Amniotic epithelial cell (primary cell): ENCODE measurements around the gene EPB41L4B.

Experiments used
- DNase-seq: peaks from one replicate; pipeline ENCODE4 v3.0.0-alpha.2; 2010; ENCODE audit warnings: low read depth

Gene EPB41L4B

GRCh38 chr9:109199676-109200075, 121.2 kb downstream of the EPB41L4B start:
- no peak for DNase-seq

DNA sequence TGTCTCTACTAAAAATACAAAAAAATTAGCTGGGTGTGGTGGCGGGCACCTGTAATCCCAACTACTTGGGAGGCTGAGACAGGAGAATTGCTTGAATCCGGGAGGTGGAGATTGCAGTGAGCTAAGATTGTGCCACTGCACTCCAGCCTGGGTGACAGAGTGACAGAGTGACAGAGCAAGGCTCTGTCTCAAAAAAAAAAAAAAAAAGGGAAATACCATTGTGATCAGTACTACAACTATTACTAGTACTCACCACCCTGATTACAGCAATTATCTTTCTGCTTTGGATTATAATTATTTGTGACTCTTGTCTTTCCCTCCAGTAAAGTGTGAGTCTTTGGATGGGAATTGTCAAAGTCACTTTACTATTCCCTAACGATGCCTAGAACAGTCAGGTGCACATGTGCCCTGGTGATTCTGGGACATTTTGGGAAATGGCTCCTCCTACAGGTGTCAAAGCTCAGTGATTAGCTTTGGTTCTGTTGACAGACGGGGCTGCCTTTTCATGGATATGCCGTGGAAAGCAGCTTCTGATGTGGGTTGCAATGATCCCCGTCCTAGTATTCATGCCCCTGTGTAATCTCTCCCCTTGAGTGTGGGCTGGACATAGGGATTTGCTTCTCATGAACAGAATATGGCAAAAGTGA, 122.0 kb downstream of the EPB41L4B start:
- no peak for DNase-seq

DNA sequence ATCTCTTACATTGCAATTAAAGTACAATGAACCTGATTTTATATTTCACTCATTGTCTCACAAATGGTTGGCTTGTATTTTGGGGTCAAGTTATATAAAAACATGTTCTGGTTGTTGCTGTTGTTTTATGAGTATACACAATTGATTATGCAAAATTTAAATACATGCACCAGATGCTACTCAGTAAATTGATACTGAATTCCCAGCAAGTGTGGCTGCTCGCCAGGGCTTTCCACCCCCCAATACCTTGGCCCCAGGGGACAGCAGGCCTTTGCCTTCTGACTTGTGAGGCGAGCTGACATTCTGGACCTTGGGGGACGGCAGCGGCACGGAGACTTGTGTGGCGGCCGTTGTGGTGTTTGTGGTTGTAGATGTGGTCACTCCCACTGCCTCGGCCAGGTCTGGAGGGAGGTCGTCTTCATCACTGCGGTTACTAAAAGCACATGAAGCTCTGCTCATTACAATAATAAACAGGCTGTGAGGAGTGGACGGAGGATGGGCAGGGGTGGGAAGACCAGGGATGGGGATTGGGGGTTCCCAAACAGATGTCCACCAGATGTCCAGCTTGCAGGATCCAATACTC, 126.8 kb downstream of the EPB41L4B start:
- no peak for DNase-seq

GRCh38 chr9:109192732-109193361, 128.0 kb downstream of the EPB41L4B start:
- DNase-seq, result peak; percentile 32

DNA sequence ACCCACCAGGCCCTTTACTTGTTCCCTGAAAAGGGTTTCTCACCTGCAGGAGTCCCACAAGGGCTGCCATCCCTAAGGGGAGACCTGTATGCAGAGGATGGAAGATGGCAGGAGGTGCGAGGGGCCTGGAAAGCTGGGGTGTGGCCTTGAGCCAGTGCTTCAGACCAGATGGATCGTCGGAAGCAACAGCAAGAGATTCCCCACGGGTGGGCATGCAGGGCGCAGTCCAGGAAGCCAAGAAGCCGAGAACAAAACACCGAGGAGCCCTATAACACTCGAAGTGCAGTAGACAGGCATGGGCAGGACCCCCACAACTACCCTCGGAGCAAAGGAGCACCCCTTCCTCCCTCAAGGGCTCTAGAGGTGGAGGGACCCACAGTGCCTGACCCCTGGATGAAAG, 129.1 kb downstream of the EPB41L4B start:
- no peak for DNase-seq

DNA sequence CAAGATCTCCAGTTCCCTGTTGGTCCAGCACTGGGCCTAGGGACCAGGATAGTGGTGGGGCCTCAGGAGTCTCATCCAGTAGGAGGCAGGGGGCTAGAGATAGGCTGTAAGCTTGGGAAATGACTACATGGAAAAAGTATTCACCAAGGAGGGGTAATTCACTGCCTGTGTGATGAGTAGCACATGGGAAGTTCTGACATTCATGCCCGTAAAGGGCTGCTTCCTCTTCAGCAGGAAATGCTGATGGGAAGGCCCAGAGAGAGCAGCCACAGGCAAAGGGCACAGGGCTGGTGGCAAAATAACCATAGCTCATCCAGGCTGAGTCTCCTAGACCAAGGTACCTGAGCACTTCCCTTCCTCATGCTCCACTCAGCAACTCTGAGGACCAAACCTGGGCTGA, 130.7 kb downstream of the EPB41L4B start:
- peak; percentile 14 for DNase-seq

- no peak for DNase-seq
Measured at GRCh38 chr9:109186857-109187520, 133.9 kb downstream of the EPB41L4B start.

- peak; percentile 29 for DNase-seq
Measured at GRCh38 chr9:109182940-109183798, 137.7 kb downstream of the EPB41L4B start.

DNA sequence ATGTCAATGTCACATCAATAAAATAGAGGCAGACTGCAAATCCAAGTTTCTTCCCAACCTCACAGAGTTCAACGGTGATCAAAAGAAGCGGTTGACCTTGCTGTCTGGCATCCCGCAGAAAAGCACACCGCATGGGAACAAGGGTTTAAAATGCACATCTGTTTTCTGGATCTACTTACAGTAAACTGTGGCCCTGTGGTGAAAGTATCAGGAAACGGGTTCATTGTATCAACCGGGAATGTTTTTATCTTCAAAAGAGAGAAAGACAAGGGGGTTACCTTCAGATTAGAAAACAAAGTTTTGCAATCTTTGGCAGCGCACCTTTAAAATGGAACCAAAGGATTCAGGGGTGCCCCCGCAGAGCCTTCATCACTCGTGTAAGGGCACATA, 138.3 kb downstream of the EPB41L4B start:
- DNase-seq, result no peak

DNA sequence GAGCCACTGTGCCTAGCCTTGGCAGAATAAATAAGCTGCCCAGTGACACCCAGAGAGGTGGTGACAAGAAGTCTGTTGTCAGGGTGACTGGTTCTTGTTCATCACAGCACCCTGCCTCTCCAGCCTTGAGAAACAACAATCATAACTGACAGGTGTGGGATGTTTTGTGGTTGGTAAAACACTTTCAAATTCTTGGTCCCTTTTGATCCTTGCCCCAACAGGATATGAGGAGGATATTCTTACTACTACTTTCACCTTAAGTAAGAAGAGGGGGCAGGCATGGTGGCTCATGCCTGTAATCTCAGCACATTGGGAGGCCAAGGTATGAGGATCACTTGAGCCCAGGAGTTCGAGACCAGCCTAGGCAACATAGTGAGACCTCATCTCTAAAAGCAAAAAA, 139.6 kb downstream of the EPB41L4B start:
- DNase-seq, result no peak

DNA sequence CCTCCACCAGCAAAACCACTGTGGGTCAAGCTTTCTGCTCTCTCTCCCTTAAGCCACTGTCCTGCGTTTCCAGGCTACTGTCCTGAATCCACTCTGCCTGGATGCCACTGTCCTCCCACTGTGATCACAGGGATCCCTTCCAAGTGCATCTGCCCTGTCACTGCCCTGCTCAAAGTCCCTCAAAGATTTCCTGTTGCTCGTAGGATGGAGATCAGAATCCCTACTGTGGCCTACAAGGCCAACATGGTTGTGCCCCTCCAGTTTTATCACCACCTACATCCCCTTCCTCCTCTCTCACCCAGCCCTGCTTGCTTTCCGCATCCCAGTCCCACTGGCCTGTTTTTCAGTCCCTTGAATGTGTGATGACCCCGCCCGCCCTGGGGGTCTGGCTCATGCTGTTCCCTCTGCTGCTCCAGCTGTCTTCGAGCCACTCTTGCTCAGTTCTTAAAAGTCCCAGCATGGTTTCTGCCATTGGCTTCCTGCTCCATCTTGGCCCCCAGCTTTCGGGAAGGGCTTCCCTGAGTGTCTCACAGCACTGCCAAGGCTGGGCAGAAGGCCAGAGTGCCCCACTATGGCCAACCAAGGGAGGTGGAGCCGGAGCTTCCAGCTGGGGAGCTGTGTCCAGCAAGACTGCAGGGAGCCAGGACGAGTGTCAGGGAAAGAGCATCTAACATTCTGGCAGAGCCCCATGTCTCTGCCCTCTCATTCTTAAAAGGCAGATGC, 140.9 kb downstream of the EPB41L4B start:
- no peak for DNase-seq

- DNase-seq, result no peak
Measured at GRCh38 chr9:109176963-109177362, 143.9 kb downstream of the EPB41L4B start.

GRCh38 chr9:109176386-109176785, 144.5 kb downstream of the EPB41L4B start:
- DNase-seq, result no peak

- DNase-seq, result no peak
Measured at GRCh38 chr9:109172935-109173334, 147.9 kb downstream of the EPB41L4B start.

GRCh38 chr9:109171926-109172325, 148.9 kb downstream of the EPB41L4B start:
- DNase-seq, result peak; percentile 33

GRCh38 chr9:109168170-109168569, 152.7 kb downstream of the EPB41L4B start:
- DNase-seq, result no peak

- DNase-seq, result no peak
Measured at GRCh38 chr9:109167716-109168115, 153.1 kb downstream of the EPB41L4B start.

DNA sequence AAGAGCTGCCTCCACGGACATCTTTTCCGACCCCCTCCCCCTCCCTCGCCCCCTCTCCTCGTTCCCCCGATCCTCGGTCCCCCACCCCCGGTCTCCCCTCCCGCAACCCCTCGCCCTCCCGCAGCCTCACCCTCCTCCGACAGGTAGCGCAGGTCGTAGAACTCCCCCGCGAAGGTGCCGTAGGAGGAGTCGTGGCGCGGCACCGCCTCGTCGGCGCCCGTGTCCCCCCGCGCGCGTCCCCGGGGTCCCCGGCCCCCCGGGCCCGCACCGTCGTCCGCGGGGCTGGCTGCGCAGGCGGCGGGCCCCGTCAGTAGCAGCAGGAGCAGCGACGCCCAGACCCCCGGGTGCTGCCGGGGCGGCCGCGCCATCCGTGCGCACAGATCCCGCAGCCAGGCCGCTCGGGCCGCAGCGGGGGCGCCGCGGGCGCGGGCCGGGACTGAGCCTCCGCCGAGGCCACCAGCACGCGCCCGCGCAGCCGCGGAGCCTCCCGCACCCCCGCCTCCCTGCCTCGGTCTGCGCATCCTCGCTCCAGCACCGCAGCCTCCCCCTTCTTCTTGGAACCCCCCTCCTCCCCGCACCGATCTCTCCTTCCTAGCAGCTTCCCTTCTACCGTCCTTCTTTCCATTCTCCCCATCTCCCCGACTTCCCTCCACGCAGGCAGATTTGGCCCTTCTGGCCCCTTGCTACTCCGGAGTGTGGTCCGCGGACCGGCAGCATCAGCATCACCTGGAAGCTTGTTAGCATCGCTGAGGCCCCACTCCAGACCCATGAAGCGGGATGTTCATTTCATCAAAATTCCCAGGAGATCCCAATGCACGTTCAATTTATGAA, 153.9 kb downstream of the EPB41L4B start, which contains the start of gene FRRS1L:
Gene FRRS1L (minus strand): TSS at position 479 of the 831 bp plus-strand sequence. CDS start 111 bp downstream, at position 368.
- no peak for DNase-seq

- no peak for DNase-seq
Measured at GRCh38 chr9:109166171-109166770, 154.6 kb downstream of the EPB41L4B start.

- DNase-seq, result no peak
Measured at GRCh38 chr9:109164042-109164441, 156.8 kb downstream of the EPB41L4B start.
